CD4-positive, alpha-beta T cell (primary cell): ENCODE data around the gene PIGA. TPM values are rescaled to one million over a fixed set of nuclear protein-coding genes. Genes with fewer than 3 reads are reported as not detected.

ENCODE experiments used
- ATAC-seq: fragments of 200-7000 bp; cut with Tn5 transposase; one replicate; pipeline ENCODE4 v1.10.0; 2022; ENCODE audit warnings: mild to moderate bottlenecking; ENCODE audit not compliant: poor library complexity
- CTCF ChIA-PET: fragments of 350-600 bp; sonication (Branson Sonifier 250); formaldehyde crosslinking; loops from one replicate; lab custom pipeline; 2021; ENCODE audit warnings: antibody characterized with exemption, inconsistent platforms; lab: Charles Lee
- POLR2A ChIA-PET: fragments of 350-600 bp; sonication (Branson Sonifier 250); formaldehyde crosslinking; loops from one replicate; lab custom pipeline; 2021; ENCODE audit warnings: antibody characterized with exemption, inconsistent platforms; lab: Charles Lee
- DNase-seq, 14 experiments: peaks; one replicate each; pipeline ENCODE4 v3.0.0-alpha.2; 2013 to 2020; ENCODE audit warnings: mixed read lengths in 2 of 14
- H3K27ac ChIP-seq, 2 donors: one replicate each; pipeline versions ENCODE4 v1.5.1 to v1.7.0; 2013; ENCODE audit warnings: low read length in 2 of 2, low read depth in 1 of 2, mild to moderate bottlenecking in 1 of 2
- H3K27me3 ChIP-seq, 2 experiments: 1 replicate in 1 of 2; 2 replicates in 1 of 2; pipeline versions ENCODE4 v1.6.1 to v1.7.0; 2013; ENCODE audit warnings: low read length in 2 of 2, control low read depth in 1 of 2, mild to moderate bottlenecking in 1 of 2, moderate library complexity in 1 of 2; ENCODE audit not compliant: insufficient read depth in 2 of 2, control insufficient read depth in 1 of 2
- H3K36me3 ChIP-seq: one replicate; pipeline ENCODE4 v1.6.1; 2013; ENCODE audit warnings: low read length, control low read depth; ENCODE audit not compliant: insufficient read depth
- H3K4me1 ChIP-seq: one replicate; pipeline ENCODE4 v1.6.1; 2013; ENCODE audit warnings: low read length, control low read depth; ENCODE audit not compliant: insufficient read depth
- H3K4me3 ChIP-seq: one replicate; pipeline ENCODE4 v1.5.1; 2013; ENCODE audit warnings: mild to moderate bottlenecking, low read length, moderate library complexity
- H3K9me3 ChIP-seq, 2 experiments: 1 replicate in 1 of 2; 2 replicates in 1 of 2; pipeline versions ENCODE4 v1.6.1 to v1.7.0; 2013; ENCODE audit warnings: low read length in 2 of 2, mild to moderate bottlenecking in 2 of 2, control low read depth in 1 of 2, moderate library complexity in 1 of 2; ENCODE audit not compliant: control insufficient read depth in 1 of 2, insufficient read depth in 1 of 2
- H3K27ac Mint-ChIP-seq: one replicate; pipeline ENCODE4 v1.8.0; 2020; ENCODE audit warnings: mixed read lengths
- H3K27me3 Mint-ChIP-seq: one replicate; pipeline ENCODE4 v1.8.0; 2021; ENCODE audit warnings: mixed read lengths
- H3K36me3 Mint-ChIP-seq: one replicate; pipeline ENCODE4 v1.8.0; 2021; ENCODE audit warnings: low read depth, mixed read lengths
- H3K4me1 Mint-ChIP-seq: one replicate; pipeline ENCODE4 v1.8.0; 2021; ENCODE audit warnings: low read depth, mixed read lengths
- H3K4me3 Mint-ChIP-seq: one replicate; pipeline ENCODE4 v1.8.0; 2020; ENCODE audit warnings: mild to moderate bottlenecking, mixed read lengths
- H3K9me3 Mint-ChIP-seq: one replicate; pipeline ENCODE4 v1.8.0; 2020; ENCODE audit warnings: mixed read lengths
- intact Hi-C, 2 experiments: fragments of 100-400 bp; cut with DNase I in 1 of 2; cut with micrococcal nuclease in 1 of 2; formaldehyde crosslinking; loops; one replicate each; pipeline versions ENCODE4 v1.15.1 to v1.9.0; 2023 to 2025; cut with DNase I, micrococcal nuclease
- total RNA-seq, 174 experiments: library from RNA in 2 of 174; stranded (reverse) in 2 of 174; gene quantifications; one replicate each; pipeline ENCODE4 v1.2.3 and lab custom pipeline; 2021 to 2026
- TF ChIP-seq, protein P1 (sequence below): fragments of 200-600 bp; IDR thresholded peaks from one replicate; pipeline ENCODE4 v1.8.0; 2022; ENCODE audit warnings: antibody characterized with exemption, mild to moderate bottlenecking

Gene PIGA
- total RNA-seq, 2 experiments from 2014 or later: 130 to 134 TPM

DNA sequence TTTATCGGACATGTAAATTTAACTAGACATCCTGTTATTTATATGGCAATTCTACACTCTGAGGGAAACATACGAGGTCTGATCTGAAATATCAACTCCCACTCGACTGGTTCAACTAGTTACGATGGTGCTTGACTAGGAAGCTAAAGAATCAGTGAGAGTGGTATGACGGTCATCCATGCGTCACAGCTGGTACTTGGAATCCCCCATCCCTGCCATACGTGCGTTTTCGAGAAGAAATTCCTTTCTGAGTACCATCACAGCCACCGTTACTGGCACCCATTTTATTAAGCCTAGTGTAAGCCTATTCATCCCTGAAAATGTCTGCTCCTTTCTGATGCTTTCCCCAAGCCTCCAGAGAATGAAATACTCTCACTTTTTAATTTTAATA is 695 bp upstream of the PIGA start:
- peaks cover 19% of the 10 kb centered on the region for H3K27me3 Mint-ChIP-seq
- DNase-seq (peak in 7 of 14 experiments; percentile 9 to 91 (median 58)), ATAC-seq (peak; percentile 52)
- H3K4me3 ChIP-seq: peak overlapping the region; percentile 96
- H3K27ac Mint-ChIP-seq: peak overlapping the region; percentile 98
- POLR2A ChIA-PET: interaction anchor here (0.6 to 1.2 kb wide), 3 partner anchors 33 to 1898 kb away, joined by 3 read pairs; no protein-coding TSS in a partner anchor
- peaks cover 25% of the 10 kb centered on the region for H3K36me3 Mint-ChIP-seq
- peaks cover 26% of the 10 kb centered on the region for H3K4me1 Mint-ChIP-seq
- peaks cover 14% of the 10 kb centered on the region for H3K36me3 ChIP-seq
- CTCF ChIA-PET: no interaction called here
- H3K27ac ChIP-seq: peak overlapping the region; percentile 65 to 77
- peaks cover 13% of the 10 kb centered on the region for H3K4me1 ChIP-seq
- no peaks in the 10 kb centered on the region for H3K9me3 Mint-ChIP-seq
- no peaks in the 10 kb centered on the region for H3K9me3 ChIP-seq
- H3K4me3 Mint-ChIP-seq: peak overlapping the region; percentile 98
- TF ChIP-seq, protein P1, sequence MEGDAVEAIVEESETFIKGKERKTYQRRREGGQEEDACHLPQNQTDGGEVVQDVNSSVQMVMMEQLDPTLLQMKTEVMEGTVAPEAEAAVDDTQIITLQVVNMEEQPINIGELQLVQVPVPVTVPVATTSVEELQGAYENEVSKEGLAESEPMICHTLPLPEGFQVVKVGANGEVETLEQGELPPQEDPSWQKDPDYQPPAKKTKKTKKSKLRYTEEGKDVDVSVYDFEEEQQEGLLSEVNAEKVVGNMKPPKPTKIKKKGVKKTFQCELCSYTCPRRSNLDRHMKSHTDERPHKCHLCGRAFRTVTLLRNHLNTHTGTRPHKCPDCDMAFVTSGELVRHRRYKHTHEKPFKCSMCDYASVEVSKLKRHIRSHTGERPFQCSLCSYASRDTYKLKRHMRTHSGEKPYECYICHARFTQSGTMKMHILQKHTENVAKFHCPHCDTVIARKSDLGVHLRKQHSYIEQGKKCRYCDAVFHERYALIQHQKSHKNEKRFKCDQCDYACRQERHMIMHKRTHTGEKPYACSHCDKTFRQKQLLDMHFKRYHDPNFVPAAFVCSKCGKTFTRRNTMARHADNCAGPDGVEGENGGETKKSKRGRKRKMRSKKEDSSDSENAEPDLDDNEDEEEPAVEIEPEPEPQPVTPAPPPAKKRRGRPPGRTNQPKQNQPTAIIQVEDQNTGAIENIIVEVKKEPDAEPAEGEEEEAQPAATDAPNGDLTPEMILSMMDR: no peak
- intact Hi-C loops: loop anchor here in 1 of 2 experiments (2.0 to 10.0 kb wide), 9 partner anchors 336 to 1681 kb away; partner anchors contain the start of genes AP1S2, FANCB, MOSPD2 and OFD1
- peaks cover 0 to 8% of the 10 kb centered on the region in 2 experiments for H3K27me3 ChIP-seq

DNA sequence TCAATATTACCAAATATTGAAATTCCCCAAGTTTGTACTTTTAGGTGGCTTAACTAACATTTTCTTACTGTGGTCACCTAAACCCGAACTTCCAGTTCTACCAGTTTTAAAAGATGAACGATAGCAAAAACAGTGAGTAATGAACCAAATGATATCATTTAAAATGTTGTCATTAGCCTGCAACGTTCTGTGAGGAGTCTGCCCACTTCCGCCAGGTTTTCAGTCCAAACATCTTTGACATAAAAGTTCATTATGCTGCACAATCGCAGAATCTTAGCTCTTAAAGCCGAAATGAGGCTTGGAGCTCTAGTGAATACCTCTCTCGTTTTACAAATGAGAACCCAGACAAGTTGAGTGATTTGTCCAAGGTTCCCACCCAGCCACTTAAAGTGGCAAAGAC is 762 bp downstream of the PIGA start:
- intact Hi-C loops: loop anchor here in 1 of 2 experiments (10.0 kb wide), 5 partner anchors 460 to 1680 kb away; partner anchors contain the start of genes AP1S2, OFD1, TCEANC and TRAPPC2
- peaks cover 8% of the 10 kb centered on the region for H3K27me3 Mint-ChIP-seq

DNA sequence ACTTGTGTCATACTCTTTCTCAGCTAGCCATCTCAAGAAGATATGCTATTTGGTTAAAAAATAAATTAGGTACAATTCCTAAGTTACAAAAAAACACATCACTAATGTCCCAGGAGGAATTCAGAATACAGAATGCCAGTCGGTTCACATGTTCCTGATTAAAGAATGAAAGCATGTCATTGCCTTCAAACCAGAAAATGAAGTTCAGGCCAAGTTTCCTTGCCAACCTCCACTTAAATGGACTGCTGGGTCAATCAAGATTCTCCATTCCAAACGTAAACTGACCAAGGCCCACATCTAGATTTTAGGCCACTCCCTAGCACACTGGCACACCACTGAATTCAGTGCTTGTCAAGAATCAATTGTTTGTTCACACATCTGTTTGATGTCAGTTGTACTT is 6.5 kb downstream of the PIGA start:
- TF ChIP-seq, protein P1: no peak
- no peak for ATAC-seq
- no peak for DNase-seq
- H3K27ac Mint-ChIP-seq: no peak overlapping the region
- Histone ChIP-seq H3K36me3 (peaks cover 28% of the 10 kb centered on the region), H3K9me3 (no peaks in the 10 kb centered on the region), H3K27me3 (no peaks in the 10 kb centered on the region), H3K4me3 (no peak overlapping the region), H3K27ac (no peak overlapping the region), H3K4me1 (no peaks in the 10 kb centered on the region)
- peaks cover 47% of the 10 kb centered on the region for H3K36me3 Mint-ChIP-seq
- CTCF ChIA-PET: no interaction called here
- intact Hi-C loops: loop anchor here in 1 of 2 experiments (10.0 kb wide), 1 partner anchor 1574 kb away; no protein-coding TSS in a partner anchor
- no peak overlapping the region for H3K4me3 Mint-ChIP-seq
- peaks cover 12% of the 10 kb centered on the region for H3K4me1 Mint-ChIP-seq
- H3K27me3 Mint-ChIP-seq: no peaks in the 10 kb centered on the region
- no peaks in the 10 kb centered on the region for H3K9me3 Mint-ChIP-seq
- POLR2A ChIA-PET: no interaction called here

More for the DNA sequence above, 762 bp downstream of the PIGA start:
- POLR2A ChIA-PET: interaction anchor here (0.7 to 1.2 kb wide), 2 partner anchors 520 to 1600 kb away, joined by 3 read pairs; partner anchors contain the start of genes AP1S2, OFD1 and TRAPPC2
- Mint-ChIP-seq H3K4me1 (peaks cover 26% of the 10 kb centered on the region), H3K27ac (peak overlapping the region; percentile 98), H3K9me3 (no peaks in the 10 kb centered on the region), H3K36me3 (peaks cover 30% of the 10 kb centered on the region), H3K4me3 (peak overlapping the region; percentile 98)
- H3K9me3 ChIP-seq: no peaks in the 10 kb centered on the region
- ATAC-seq (no peak), DNase-seq (peak in 5 of 14 experiments; percentile 12 to 66 (median 54))
- peak overlapping the region; percentile 96 for H3K4me3 ChIP-seq
- CTCF ChIA-PET: no interaction called here
- H3K4me1 ChIP-seq: peaks cover 13% of the 10 kb centered on the region
- H3K36me3 ChIP-seq: peaks cover 18% of the 10 kb centered on the region
- TF ChIP-seq, protein P1: no peak
- peak overlapping the region; percentile 77 to 89 for H3K27ac ChIP-seq
- H3K27me3 ChIP-seq: peaks cover 0 to 8% of the 10 kb centered on the region in 2 experiments
